ENCODE results near the gene ASB1. TPM values are rescaled to one million over a fixed set of nuclear protein-coding genes. Genes with fewer than 3 reads are reported as not detected.

ASB1 gene
- total and polyA plus RNA-seq, 2 of the 13 experiments (the other 11 are each of a cell fraction or from before 2014, with no cell fraction given), result 48.6 to 49.2 TPM

DNA sequence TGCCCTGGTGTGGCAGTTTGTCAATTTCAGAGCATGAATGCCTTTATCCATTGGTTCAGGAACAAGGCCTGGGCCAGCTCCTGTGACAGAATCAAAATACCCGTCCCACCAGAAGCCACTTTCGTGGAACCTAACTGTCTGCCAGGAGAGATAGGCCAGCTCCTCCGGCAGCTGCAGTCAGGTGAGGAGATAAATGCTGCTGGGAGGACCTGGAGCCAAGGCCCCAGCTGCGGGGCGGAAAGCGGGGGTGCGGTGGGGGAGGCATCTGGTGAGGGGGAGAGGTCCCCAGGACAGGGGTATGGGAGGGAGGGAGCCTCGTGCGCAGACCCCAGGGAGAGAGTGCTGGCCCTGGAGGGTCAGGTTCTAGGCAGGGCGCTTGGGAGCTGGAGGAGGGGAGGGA, 4.4 kb upstream of the ASB1 start:
- Histone ChIP-seq H3K9ac (ENCODE audit: insufficient read depth, low read depth, low read length) (no peak overlapping the region), H3K4me1 (ENCODE audit: insufficient read depth, low read length) (peaks cover 9% of the 10 kb centered on the region), H4K20me1 (ENCODE audit: insufficient read depth, low read length) (peaks cover under 1% of the 10 kb centered on the region; the same call in 1 of the 2 replicates), H3K4me3 (replicated peaks in 1 of 3; ENCODE audit: insufficient read depth in 1 of 3, low read depth in 2 of 3, low read length in 3 of 3) (no peak overlapping the region), H3K4me2 (ENCODE audit: low read depth, low read length) (no peak overlapping the region), H3K27me3 (ENCODE audit: control insufficient read depth in 1 of 2, insufficient read depth in 2 of 2, low read length in 2 of 2) (no peaks in the 10 kb centered on the region; a peak in 1 of 5 replicates), H3K36me3 (replicated peaks in 1 of 2; ENCODE audit: control insufficient read depth in 1 of 2, insufficient read depth in 2 of 2, low read length in 2 of 2) (no peaks in the 10 kb centered on the region), H3K79me2 (ENCODE audit: insufficient read depth, low read length) (peaks cover 4% of the 10 kb centered on the region), H3K27ac (ENCODE audit: extremely low read length, insufficient read depth, low read length) (no peak overlapping the region), H3K9me3 (ENCODE audit: low read length) (no peaks in the 10 kb centered on the region), H2AFZ (ENCODE audit: low read length) (no peak overlapping the region)
- intact Hi-C loops (cut with micrococcal nuclease; ENCODE audit: unreplicated experiment), result no loop called here
- POLR2A ChIA-PET, result no interaction called here
- FAIRE-seq (no peak), DNase-seq (ENCODE audit: low spot score) (no peak), ATAC-seq (no peak)
- 94% methylated on average over 10 of the region's 10 CpGs for WGBS (ENCODE audit: low lambda C conversion rate)
- no TSS peak for BruUV-seq (replicated peaks)
- in situ Hi-C loops (cut with HindIII; ENCODE audit: extremely low pct_ligation_motif_present, low pct_unique_long_range_greater_than_20kb), result no loop called here
- CTCF ChIA-PET (ENCODE audit: low intra/inter-chr PET ratio, low total read pairs), result no interaction called here
- TF ChIP-seq ZNF75D (CRISPR knock-in tag; IDR thresholded peaks at IDR 0.05; ENCODE audit: borderline replicate concordance) (no peak), SP4 (CRISPR knock-in tag; IDR thresholded peaks at IDR 0.05) (no peak), ZBTB42 (CRISPR knock-in tag; IDR thresholded peaks at IDR 0.05) (no peak), ZNF773 (CRISPR knock-in tag; IDR thresholded peaks at IDR 0.05; ENCODE audit: borderline replicate concordance) (no peak), PHF5A (CRISPR knock-in tag; IDR thresholded peaks at IDR 0.05; ENCODE audit: low read depth, unreplicated experiment) (no peak), STAT5B (CRISPR knock-in tag; IDR thresholded peaks at IDR 0.05) (no peak), CC2D1A (CRISPR knock-in tag; IDR thresholded peaks at IDR 0.05) (no peak), FOXJ3 (CRISPR knock-in tag; IDR thresholded peaks at IDR 0.05; ENCODE audit: borderline replicate concordance) (no peak), ZNF572 (CRISPR knock-in tag; IDR thresholded peaks at IDR 0.05) (no peak)
- TF ChIP-seq, protein P1, sequence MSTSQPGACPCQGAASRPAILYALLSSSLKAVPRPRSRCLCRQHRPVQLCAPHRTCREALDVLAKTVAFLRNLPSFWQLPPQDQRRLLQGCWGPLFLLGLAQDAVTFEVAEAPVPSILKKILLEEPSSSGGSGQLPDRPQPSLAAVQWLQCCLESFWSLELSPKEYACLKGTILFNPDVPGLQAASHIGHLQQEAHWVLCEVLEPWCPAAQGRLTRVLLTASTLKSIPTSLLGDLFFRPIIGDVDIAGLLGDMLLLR (CRISPR knock-in tag; IDR thresholded peaks at IDR 0.05), result no peak
- TF ChIP-seq, protein P2, sequence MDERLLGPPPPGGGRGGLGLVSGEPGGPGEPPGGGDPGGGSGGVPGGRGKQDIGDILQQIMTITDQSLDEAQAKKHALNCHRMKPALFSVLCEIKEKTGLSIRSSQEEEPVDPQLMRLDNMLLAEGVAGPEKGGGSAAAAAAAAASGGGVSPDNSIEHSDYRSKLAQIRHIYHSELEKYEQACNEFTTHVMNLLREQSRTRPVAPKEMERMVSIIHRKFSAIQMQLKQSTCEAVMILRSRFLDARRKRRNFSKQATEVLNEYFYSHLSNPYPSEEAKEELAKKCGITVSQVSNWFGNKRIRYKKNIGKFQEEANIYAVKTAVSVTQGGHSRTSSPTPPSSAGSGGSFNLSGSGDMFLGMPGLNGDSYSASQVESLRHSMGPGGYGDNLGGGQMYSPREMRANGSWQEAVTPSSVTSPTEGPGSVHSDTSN (CRISPR knock-in tag; IDR thresholded peaks at IDR 0.05), result no peak
- TF ChIP-seq, protein P3, sequence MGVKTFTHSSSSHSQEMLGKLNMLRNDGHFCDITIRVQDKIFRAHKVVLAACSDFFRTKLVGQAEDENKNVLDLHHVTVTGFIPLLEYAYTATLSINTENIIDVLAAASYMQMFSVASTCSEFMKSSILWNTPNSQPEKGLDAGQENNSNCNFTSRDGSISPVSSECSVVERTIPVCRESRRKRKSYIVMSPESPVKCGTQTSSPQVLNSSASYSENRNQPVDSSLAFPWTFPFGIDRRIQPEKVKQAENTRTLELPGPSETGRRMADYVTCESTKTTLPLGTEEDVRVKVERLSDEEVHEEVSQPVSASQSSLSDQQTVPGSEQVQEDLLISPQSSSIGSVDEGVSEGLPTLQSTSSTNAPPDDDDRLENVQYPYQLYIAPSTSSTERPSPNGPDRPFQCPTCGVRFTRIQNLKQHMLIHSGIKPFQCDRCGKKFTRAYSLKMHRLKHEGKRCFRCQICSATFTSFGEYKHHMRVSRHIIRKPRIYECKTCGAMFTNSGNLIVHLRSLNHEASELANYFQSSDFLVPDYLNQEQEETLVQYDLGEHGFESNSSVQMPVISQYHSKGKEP (CRISPR knock-in tag; IDR thresholded peaks at IDR 0.05), result no peak

All from HepG2 (cell line).